ENCODE measurements around the gene C6orf52.
"Not testable (repeated sequence)": the region's sequence is repeated elsewhere in the genome, so short reads cannot be mapped to it uniquely, and the experiment has no call there.

The C6orf52 gene

DNA sequence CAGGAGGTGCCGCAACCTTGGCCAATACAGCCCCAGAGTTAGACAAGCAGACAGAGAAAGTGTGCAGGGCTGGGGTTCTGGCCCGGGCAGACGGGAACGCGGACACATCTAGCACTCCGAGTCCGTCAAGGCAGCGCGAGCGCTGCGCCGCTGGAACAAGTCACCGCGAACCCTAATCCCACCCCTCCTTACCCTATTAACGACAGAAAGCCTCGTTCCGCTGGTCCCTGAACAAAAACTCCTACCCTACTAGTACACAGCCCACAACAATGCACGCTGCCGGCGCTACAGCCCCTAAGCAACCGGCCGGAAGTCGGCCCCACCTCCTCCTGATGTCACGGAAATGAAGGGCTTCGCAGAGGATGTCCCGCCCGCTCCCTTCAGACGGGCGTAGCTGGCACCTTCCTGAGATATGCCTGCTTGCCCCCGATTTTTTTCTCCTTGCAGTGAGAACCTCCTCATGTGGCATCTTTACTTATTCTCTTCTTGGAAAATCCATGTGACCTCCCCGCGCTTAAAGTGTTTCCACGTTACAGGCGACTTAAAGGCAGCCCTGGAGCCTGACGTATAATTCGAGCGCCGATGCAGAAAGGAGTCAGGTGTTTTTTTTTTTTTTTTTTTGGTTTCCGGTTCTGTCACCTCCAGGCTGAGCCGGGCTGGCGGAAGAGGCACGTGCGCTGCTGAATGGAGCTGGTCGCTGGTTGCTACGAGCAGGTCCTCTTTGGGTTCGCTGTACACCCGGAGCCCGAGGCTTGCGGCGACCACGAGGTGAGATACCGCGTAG lies at the start of gene C6orf52, which contains the start of gene PAK1IP1:
C6orf52 (minus strand) TSS at position 315 of the 784 bp plus-strand sequence. CDS start 7,066 bp downstream, outside the sequence.
PAK1IP1 (plus strand) TSS at position 671 of the 784 bp plus-strand sequence; CDS start at position 685, 14 bp downstream.
- ChIA-PET CTCF (interaction anchor here (0.7 kb wide), 2 partner anchors 1064 to 1302 kb away, joined by 3 to 4 read pairs; no protein-coding TSS in a partner anchor), POLR2A (ENCODE audit: low non-redundant PET) (interaction anchor here (0.6 to 1.2 kb wide), 6 partner anchors 28 to 287 kb away, joined by 3 to 9 read pairs (median 4); no protein-coding TSS in a partner anchor)
- DNase-seq (ENCODE audit: low spot score): peak; percentile 95
- peak within 1 kb of the TSS; percentile 91 for H3K27ac ChIP-seq
- TF ChIP-seq, protein P1, sequence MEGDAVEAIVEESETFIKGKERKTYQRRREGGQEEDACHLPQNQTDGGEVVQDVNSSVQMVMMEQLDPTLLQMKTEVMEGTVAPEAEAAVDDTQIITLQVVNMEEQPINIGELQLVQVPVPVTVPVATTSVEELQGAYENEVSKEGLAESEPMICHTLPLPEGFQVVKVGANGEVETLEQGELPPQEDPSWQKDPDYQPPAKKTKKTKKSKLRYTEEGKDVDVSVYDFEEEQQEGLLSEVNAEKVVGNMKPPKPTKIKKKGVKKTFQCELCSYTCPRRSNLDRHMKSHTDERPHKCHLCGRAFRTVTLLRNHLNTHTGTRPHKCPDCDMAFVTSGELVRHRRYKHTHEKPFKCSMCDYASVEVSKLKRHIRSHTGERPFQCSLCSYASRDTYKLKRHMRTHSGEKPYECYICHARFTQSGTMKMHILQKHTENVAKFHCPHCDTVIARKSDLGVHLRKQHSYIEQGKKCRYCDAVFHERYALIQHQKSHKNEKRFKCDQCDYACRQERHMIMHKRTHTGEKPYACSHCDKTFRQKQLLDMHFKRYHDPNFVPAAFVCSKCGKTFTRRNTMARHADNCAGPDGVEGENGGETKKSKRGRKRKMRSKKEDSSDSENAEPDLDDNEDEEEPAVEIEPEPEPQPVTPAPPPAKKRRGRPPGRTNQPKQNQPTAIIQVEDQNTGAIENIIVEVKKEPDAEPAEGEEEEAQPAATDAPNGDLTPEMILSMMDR (conservative IDR thresholded peaks at IDR 0.05; ENCODE audit: low read depth): no peak

DNA sequence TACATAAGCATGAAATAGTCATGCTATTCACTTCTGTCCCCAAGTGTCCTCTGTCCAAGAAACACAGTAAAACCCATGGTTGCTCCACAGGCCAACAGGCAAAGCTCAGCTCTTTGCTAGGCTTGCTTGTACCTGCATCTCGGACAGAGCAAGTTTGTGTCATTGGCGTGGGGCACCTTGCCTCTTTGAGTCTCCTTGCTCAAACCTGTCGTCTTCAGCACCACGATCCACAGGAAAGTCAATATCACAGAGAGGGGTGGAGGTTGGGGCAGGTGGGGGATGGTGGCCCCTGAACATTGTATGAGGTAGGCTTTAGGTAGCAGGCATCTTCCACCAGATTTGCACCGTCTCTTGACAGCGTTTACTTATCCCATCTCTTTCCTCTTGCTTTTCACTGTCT lies 49.1 kb upstream of the C6orf52 start:
- H3K27ac ChIP-seq: no peak overlapping the region
- POLR2A ChIA-PET (ENCODE audit: low non-redundant PET): no interaction called here
- no peak for DNase-seq (ENCODE audit: low spot score)
- TF ChIP-seq, protein P1 (conservative IDR thresholded peaks at IDR 0.05; ENCODE audit: low read depth): no peak
- CTCF ChIA-PET: no interaction called here

DNA sequence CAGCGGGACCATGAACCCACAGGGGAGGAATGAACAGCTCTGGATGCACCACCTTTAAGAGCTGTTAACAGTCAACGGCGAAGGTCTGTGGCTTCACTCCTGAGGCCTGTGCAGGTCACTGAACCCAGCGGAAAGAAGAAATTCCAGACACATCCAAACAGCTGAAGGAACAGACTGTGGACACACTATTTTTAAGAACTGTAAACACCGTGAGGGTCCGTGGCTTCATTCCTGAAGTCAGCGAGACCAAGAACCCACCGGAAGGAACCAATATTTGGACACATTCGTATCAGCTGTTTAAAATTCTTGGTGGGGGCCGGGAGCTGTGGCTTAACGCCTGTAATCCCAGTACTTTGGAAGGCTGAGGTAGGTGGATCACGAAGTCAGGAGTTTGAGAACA lies 47.8 kb upstream of the C6orf52 start:
- H3K27ac ChIP-seq: no peak overlapping the region
- POLR2A ChIA-PET (ENCODE audit: low non-redundant PET): no interaction called here
- TF ChIP-seq, protein P1 (conservative IDR thresholded peaks at IDR 0.05; ENCODE audit: low read depth): no peak
- DNase-seq (ENCODE audit: low spot score): no peak
- CTCF ChIA-PET: no interaction called here

DNA sequence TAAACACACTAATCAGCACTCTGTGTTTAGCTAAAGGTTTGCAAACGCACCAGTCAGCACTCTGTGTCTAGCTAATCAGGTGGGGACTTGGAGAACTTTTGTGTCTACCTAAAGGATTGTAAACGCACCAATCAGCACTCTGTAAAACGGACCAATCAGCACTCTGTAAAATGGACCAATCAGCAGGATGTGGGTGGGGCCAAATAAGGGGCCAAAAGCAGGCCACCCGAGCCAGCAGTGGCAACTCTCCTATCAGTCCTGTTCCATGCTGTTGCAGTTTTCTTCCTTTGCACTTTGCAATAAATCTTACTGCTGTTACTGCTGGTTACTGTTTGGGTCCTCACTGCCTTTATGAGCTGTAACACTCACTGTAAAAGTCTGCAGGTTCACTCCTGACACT lies 47.2 kb upstream of the C6orf52 start:
- H3K27ac ChIP-seq; DNase-seq (ENCODE audit: low spot score); CTCF ChIA-PET: not testable (repeated sequence)
- POLR2A ChIA-PET (ENCODE audit: low non-redundant PET): interaction anchor here (0.7 kb wide), 1 partner anchor 21 kb away, joined by 5 read pairs; no protein-coding TSS in a partner anchor

DNA sequence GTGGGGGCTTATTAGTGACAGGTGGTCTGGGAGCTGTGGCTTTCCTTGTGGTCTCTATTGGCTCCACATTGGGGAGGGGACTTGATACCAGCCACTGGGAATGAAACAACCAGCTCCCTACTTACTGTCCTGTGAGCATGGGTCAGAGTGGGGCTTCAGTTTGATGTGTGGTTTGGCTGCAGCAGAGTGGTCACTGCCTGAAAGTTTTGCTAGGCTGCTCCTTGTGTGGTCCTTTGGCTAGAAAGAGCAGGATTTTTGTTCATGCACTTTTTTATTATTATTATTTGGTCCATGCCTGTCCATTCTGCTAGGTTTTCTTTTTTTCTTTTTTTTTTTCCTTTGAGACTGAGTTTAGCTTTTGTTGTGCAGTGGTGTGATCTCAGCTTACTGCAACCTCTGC lies 45.6 kb upstream of the C6orf52 start:
- DNase-seq (ENCODE audit: low spot score): no peak
- no peak overlapping the region for H3K27ac ChIP-seq

DNA sequence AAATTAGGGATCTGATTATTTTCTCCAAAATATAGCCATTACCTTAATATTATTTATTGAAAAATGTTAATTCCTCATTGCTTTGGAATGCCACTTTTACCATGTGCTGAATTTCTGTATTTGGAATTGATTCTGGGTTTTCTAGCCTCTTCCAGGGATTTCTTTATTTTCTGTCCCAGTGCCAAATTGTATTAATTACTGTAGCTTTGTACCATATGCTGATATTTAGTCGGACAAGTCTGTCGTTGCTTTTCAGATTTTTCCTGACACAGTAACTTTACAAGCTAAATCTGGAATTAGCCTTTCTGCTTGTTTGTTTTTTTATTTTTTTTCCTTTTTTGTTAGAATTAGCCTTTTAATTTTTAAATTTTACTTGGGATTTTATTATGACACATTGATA lies 42.3 kb upstream of the C6orf52 start:
- POLR2A ChIA-PET (ENCODE audit: low non-redundant PET): interaction anchor here (0.7 kb wide), 1 partner anchor 9 kb away, joined by 3 read pairs; no protein-coding TSS in a partner anchor
- no peak overlapping the region for H3K27ac ChIP-seq
- CTCF ChIA-PET: no interaction called here
- TF ChIP-seq, protein P1 (conservative IDR thresholded peaks at IDR 0.05; ENCODE audit: low read depth): no peak
- no peak for DNase-seq (ENCODE audit: low spot score)

More for the DNA sequence above, 45.6 kb upstream of the C6orf52 start:
- TF ChIP-seq, protein P1 (conservative IDR thresholded peaks at IDR 0.05; ENCODE audit: low read depth): no peak
- CTCF ChIA-PET: interaction anchor here (0.6 to 0.7 kb wide), 2 partner anchors 20 to 1758 kb away, joined by 3 to 6 read pairs; no protein-coding TSS in a partner anchor
- POLR2A ChIA-PET (ENCODE audit: low non-redundant PET): interaction anchor here (0.5 kb wide), 1 partner anchor 16 kb away, joined by 7 read pairs; no protein-coding TSS in a partner anchor

DNA sequence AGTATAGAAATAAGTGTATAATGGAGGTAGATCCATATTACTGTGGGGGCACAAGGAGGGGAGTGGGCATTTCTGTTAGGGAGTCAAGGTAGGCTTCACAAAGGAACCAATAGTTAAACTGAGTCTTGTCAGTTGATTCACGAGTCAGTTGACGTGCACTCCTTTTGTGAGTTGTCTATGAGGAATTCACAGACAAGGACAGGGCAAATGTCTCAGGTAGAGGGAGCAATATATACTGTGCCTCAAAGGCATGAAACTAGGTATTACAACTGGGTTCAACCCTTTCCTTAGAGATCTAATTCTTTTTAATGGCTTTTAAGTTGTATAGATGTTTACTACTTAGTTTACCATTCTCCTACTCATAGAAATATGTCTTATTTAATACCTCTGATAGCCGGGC lies 39.4 kb upstream of the C6orf52 start:
- H3K27ac ChIP-seq: peak overlapping the region; percentile 87
- POLR2A ChIA-PET (ENCODE audit: low non-redundant PET): no interaction called here
- no peak for DNase-seq (ENCODE audit: low spot score)
- CTCF ChIA-PET: no interaction called here
- TF ChIP-seq, protein P1 (conservative IDR thresholded peaks at IDR 0.05; ENCODE audit: low read depth): no peak
